ENCODE results near the gene IPO8.
A peak's percentile ranks its signal among the peaks of the same experiment; 100 is the strongest.
"Not testable (repeated sequence)": the region's sequence is repeated elsewhere in the genome, so short reads cannot be mapped to it uniquely, and the experiment has no call there.

Gene IPO8

GRCh38 chr12:30687265-30687986 lies 8.2 kb downstream of the IPO8 start:
- no peak for DNase-seq (ENCODE audit: low spot score)

- no peak for DNase-seq (ENCODE audit: low spot score)
Measured at GRCh38 chr12:30679241-30679640, 16.4 kb downstream of the IPO8 start.

GRCh38 chr12:30678221-30678620 lies 17.4 kb downstream of the IPO8 start:
- no peak for DNase-seq (ENCODE audit: low spot score)

GRCh38 chr12:30661210-30661609 lies 34.5 kb downstream of the IPO8 start:
- DNase-seq (ENCODE audit: low spot score): no peak

- DNase-seq (ENCODE audit: low spot score): no peak
Measured at GRCh38 chr12:30652034-30652696, 43.5 kb downstream of the IPO8 start.

GRCh38 chr12:30646821-30647220 lies 48.8 kb downstream of the IPO8 start:
- no peak for DNase-seq (ENCODE audit: low spot score)

GRCh38 chr12:30643366-30643765 lies 52.3 kb downstream of the IPO8 start:
- no peak for DNase-seq (ENCODE audit: low spot score)

- no peak for DNase-seq (ENCODE audit: low spot score)
Measured at GRCh38 chr12:30640392-30640791, 55.3 kb downstream of the IPO8 start.

- no peak for DNase-seq (ENCODE audit: low spot score)
Measured at GRCh38 chr12:30635385-30635784, 60.3 kb downstream of the IPO8 start.

- DNase-seq (ENCODE audit: low spot score): no peak
Measured at GRCh38 chr12:30631740-30632139, 63.9 kb downstream of the IPO8 start.

GRCh38 chr12:30630979-30631285 lies 64.7 kb downstream of the IPO8 start:
- DNase-seq (ENCODE audit: low spot score): no peak

GRCh38 chr12:30630076-30630978 lies 65.3 kb downstream of the IPO8 start:
- DNase-seq (ENCODE audit: low spot score): no peak

GRCh38 chr12:30626847-30627246 lies 68.8 kb downstream of the IPO8 start:
- DNase-seq (ENCODE audit: low spot score): no peak

- no peak for DNase-seq (ENCODE audit: low spot score)
Measured at GRCh38 chr12:30624009-30624408, 71.7 kb downstream of the IPO8 start.

- DNase-seq (ENCODE audit: low spot score): peak; percentile 57
Measured at GRCh38 chr12:30622509-30622908, 73.2 kb downstream of the IPO8 start.

- DNase-seq (ENCODE audit: low spot score): not testable (repeated sequence)
Measured at GRCh38 chr12:30621663-30622241, 73.9 kb downstream of the IPO8 start.

- DNase-seq (ENCODE audit: low spot score): no peak
Measured at GRCh38 chr12:30617346-30618016, 78.2 kb downstream of the IPO8 start.

GRCh38 chr12:30614031-30614430 lies 81.6 kb downstream of the IPO8 start:
- no peak for DNase-seq (ENCODE audit: low spot score)

GRCh38 chr12:30613119-30613830 lies 82.4 kb downstream of the IPO8 start:
- no peak for DNase-seq (ENCODE audit: low spot score)

GRCh38 chr12:30610718-30611117 lies 85.0 kb downstream of the IPO8 start:
- DNase-seq (ENCODE audit: low spot score): no peak

- DNase-seq (ENCODE audit: low spot score): not testable (repeated sequence)
Measured at GRCh38 chr12:30609819-30610218, 85.8 kb downstream of the IPO8 start.
